ENCODE data around the gene ZBTB45. TPM values are rescaled to one million over a fixed set of nuclear protein-coding genes. Genes with fewer than 3 reads are reported as not detected.

The ZBTB45 gene
- total and polyA plus RNA-seq, 2 donors (not counting 3 experiments of a cell fraction or from before 2014, with no cell fraction given): 17.8 to 21.8 TPM

- BruUV-seq (replicated peaks): no TSS peak
Measured at GRCh38 chr19:58566989-58567388, 47.4 kb upstream of the ZBTB45 start.

More at GRCh38 chr19:58566989-58567388, 47.4 kb upstream of the ZBTB45 start:
- DNase-seq (ENCODE audit: low read depth, low spot score) (no peak), FAIRE-seq (no peak)
- Histone ChIP-seq H3K36me3 (ENCODE audit: control insufficient read depth in 2 of 2, extremely low read depth in 1 of 2, insufficient read depth in 2 of 2, low read length in 2 of 2) (peaks cover 0 to 9% of the 10 kb centered on the region in 2 experiments), H2AFZ (ENCODE audit: low read depth, low read length) (no peak overlapping the region), H3K9me1 (replicated peaks; ENCODE audit: control insufficient read depth, extremely low read depth, insufficient read depth, low read length) (no peaks in the 10 kb centered on the region), H3K27ac (ENCODE audit: insufficient read depth, low read depth, low read length) (no peak overlapping the region), H3K9me3 (replicated peaks; ENCODE audit: control insufficient read depth, insufficient read depth, low read length) (no peaks in the 10 kb centered on the region), H3K4me2 (ENCODE audit: insufficient read depth, low read length) (no peak overlapping the region), H3K79me2 (ENCODE audit: control insufficient read depth, insufficient read depth, low read length) (no peaks in the 10 kb centered on the region), H3K9ac (replicated peaks; ENCODE audit: extremely low read depth, insufficient read depth, low read length) (no peak overlapping the region), H3K4me1 (ENCODE audit: control insufficient read depth, extremely low read depth, insufficient read depth, low read length) (peaks cover 15% of the 10 kb centered on the region), H4K20me1 (replicated peaks; ENCODE audit: control insufficient read depth, extremely low read depth, insufficient read depth, low read length) (no peaks in the 10 kb centered on the region), H3K4me3 (replicated peaks in 1 of 3; ENCODE audit: insufficient read depth in 1 of 3, low read depth in 1 of 3, low read length in 3 of 3) (no peak overlapping the region), H3K27me3 (ENCODE audit: control insufficient read depth in 2 of 2, insufficient read depth in 2 of 2, low read length in 2 of 2) (peaks cover 5 to 15% of the 10 kb centered on the region in 2 experiments)
- ChIA-PET POLR2A (no interaction called here), CTCF (no interaction called here)
- TF ChIP-seq EZH2 (IDR thresholded peaks at IDR 0.05; ENCODE audit: borderline replicate concordance, low read depth, low read length, severe bottlenecking): no peak
- TF ChIP-seq GATA2 (IDR thresholded peaks at IDR 0.05; ENCODE audit: insufficient read depth, insufficient read length, low read depth, low read length): no peak
- no peak for TF ChIP-seq MYC (IDR thresholded peaks at IDR 0.05; ENCODE audit: low read depth, low read length)
- no peak for TF ChIP-seq POLR2A (IDR thresholded peaks at IDR 0.05; ENCODE audit: low read depth, low read length)
- TF ChIP-seq CTCF (IDR thresholded peaks at IDR 0.05; ENCODE audit: extremely low read depth in 1 of 2, insufficient read depth in 1 of 2, low read depth in 1 of 2, low read length in 2 of 2): no peak
- no peak for TF ChIP-seq MAX (IDR thresholded peaks at IDR 0.05; ENCODE audit: insufficient read depth, insufficient read length)
- no peak for TF ChIP-seq JUN (IDR thresholded peaks at IDR 0.05; ENCODE audit: borderline replicate concordance, insufficient read depth, insufficient read length, low read depth)
- TF ChIP-seq FOS (IDR thresholded peaks at IDR 0.05; ENCODE audit: borderline replicate concordance, insufficient read depth, low read length): no peak
- no peak for TF ChIP-seq POLR2AphosphoS5 (IDR thresholded peaks at IDR 0.05; ENCODE audit: insufficient read depth, low read depth, low read length)
- intact Hi-C loops (cut with micrococcal nuclease): no loop called here
- dilution Hi-C loops (cut with MboI; ENCODE audit: extremely low pct_ligation_motif_present, low sequenced_read_pairs): no loop called here
